HG03565 (cell line): ENCODE results near the gene LDLRAD3.

Experiments used
- ATAC-seq: cut with Tn5 transposase; IDR thresholded peaks from one replicate; pipeline ENCODE4 v1.9.1; 2021; ENCODE audit warnings: mild to moderate bottlenecking, moderate library complexity; ENCODE audit not compliant: unreplicated experiment

LDLRAD3 gene

DNA sequence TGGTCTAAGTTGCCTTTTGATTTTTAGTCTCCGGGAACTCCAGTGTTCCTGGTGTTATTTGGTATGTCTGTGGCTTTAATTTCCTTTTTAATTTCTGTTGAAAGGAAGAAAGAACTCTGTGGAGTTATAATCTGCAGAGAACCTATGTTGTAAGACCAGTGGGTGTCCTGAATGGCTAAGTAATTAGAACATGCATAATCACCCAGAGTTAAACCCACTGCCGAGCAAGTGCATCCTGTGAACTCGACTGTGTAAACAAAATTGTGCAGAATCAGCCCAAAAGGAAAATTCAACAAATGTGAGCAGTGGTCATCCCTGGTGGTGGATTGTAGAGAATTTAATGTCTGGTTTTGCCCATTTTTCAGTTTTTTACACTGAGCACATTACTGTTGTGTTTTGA is 182.8 kb downstream of the LDLRAD3 start:
- no peak for ATAC-seq

DNA sequence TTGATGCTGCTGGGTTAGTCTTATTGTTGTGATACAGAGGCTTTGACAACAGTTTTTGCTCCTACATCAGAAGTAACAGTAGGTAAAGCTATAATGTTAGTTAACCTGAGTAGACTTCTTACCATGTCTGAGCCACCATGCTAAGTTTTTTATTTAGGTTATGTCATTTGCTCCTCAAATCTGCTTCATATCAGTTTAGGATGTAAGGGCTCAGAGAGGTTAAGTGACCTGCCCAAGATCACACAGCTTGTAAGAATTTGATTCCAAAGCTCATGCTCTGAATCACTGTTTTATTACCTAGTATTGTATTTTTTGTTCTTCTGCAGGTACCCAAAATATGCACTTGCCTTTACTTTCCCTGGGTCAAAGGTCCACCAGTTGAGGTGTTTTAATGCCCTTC is 183.7 kb downstream of the LDLRAD3 start:
- no peak for ATAC-seq

DNA sequence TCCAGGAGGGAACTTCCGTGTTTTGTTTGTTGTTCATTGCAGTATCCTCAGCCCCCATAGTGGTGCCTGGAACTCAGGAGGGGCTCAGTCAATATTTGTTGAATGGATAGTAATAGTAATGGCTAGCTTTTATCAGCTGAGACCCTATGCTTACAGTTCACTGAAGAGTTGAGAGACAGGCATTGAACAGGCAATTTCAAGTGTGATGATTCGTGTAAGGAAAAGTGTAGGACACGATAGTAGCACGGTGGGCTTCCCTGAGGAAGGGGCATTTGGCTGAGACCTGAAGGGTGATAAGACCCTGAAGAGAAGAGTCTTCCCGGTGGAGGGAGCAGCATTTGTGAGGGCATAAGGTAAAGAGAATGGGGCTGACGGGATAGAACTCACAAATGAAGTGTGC is 186.1 kb downstream of the LDLRAD3 start:
- ATAC-seq: no peak

DNA sequence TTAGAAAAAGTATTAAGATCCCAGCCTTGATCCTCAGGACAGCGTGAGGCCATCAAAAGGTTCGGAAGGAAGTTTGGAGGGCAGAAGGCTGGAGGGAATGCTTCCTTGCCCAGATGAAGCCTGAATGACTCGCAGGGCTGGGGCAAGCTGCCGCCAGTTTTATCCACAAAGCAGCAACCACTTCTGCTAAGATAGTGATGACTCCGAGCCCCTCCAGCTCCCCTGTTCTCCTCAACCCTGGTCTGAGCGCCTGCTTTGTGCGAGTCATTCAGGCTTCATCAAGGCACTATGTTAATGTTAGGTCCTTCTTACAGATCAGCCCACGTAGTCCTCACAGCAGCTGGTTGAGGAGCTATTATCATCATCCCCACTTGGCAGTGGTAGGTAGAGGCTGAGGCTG is 186.5 kb downstream of the LDLRAD3 start:
- no peak for ATAC-seq

DNA sequence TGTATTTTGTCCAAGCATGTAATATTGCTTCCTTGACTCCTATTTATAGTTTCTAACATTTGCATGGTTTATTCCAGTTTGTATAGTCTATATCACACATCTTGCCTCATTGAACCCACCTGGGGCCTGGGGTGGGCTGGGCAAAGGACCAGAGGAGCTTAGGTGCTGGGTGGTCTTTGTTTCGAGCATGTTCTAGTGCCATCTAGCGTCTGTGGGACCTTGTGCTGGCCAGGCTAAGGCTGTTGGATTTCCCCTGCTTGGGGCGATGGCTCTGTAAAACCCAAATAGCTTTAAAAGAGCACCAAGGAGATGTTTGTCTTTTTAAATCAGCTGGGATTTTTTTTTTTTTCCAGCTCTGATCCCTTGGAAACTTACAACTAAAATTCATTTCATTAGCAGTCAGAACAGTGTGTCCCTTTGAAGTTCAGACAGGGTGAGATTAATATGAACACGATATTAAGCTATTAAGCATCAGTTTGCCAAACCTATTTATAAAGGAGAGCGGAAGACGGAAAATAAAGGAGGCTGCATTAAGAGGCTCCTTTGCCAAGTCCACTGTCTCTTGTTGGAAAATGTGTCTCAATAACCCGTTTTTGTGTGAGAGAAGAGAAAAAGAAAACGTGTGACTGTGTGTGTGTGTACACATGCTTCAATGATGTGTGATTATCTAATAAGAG is 188.0 kb downstream of the LDLRAD3 start:
- no peak for ATAC-seq

DNA sequence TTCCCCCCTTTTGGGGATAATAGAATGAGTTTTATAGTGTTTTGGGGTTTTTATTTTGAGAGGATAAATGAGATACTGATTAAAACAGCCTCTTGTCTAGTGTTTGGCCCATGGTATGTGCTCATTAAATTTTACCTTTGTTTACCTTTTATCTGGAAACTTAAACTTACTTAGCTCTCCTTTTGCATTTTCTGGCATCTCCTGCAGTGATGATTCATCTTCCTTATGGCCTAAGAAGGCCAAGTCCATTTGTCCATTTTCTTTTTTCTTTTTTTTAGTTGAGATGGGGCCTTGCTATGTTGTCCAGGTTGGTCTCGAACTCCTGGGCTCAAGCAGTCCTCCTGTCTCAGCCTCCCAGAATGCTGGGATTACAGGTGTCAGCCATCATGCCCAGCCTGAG is 189.1 kb downstream of the LDLRAD3 start:
- no peak for ATAC-seq

DNA sequence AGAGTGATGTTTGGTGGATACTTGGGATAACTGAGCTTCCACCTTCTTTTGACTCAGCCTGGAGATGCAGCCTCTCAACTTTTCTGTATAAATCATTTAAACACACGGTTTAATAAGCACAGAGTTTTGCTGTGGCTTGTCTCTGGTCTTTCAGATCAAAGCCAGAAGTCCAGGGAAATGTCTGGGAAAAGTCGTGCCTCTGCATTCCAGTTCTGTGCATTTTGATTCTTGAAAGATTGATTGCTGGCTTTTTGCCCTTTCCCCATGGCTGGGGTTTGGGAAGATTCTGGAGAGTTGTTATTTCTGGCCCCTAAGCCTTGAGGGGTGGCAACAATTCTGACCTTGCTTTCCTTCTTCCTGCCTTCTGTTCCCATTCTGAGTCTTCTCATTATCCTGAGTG is 191.2 kb downstream of the LDLRAD3 start:
- ATAC-seq: no peak

DNA sequence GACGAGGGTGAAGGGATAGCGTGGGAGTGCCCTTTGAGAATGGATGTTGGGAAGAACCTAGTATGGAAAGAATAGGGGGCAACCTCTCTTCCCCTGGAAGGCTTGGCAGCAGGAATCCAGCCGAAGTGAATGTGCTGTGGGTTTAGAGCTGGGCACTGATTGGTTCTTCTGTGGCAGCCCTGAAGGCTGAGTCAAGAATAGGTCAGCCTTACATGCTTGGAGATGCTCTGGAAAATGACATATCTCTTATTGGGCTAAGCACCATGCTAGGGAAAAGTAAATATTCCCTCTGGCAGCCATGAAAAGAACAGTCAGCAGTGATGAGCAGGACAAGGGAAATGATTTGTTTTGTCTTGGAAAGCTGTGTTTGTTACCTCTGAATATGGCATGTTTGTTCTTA is 195.9 kb downstream of the LDLRAD3 start:
- no peak for ATAC-seq

DNA sequence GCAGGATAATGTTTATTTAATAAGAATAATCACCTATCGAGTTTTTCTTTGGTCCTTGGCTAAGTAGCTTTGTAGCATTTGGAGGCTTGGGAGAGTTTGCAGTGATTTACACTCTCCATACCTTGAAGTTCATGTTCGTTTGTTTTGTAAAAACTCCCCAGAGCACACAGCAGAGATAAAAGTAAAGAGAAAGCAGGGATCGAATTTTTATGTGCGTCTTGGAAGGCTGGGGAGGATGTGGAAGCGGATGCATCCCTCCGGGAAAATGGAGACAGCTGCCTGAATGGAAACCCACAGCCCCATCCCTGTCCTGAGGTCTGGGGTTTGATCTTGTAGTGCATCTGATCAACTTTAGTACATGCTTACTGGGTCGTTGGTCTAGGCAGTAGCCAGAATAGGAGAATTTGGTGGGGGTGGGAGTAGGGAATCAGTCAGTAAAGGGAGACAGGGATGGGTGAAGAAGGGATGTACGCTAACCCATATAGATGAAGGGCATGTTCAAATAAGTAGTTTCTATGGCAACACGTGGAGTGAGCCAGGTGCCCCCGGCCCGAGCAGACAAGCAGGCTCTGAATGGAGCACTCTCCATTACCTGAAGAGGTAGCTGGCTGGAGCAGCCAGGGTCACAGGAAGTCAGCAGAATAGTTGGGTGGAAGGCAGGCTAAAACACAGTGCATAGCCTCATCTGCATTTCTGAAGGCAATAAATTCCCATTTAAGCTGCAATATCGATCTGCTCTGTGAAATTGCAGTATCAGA is 197.5 kb downstream of the LDLRAD3 start:
- no peak for ATAC-seq

DNA sequence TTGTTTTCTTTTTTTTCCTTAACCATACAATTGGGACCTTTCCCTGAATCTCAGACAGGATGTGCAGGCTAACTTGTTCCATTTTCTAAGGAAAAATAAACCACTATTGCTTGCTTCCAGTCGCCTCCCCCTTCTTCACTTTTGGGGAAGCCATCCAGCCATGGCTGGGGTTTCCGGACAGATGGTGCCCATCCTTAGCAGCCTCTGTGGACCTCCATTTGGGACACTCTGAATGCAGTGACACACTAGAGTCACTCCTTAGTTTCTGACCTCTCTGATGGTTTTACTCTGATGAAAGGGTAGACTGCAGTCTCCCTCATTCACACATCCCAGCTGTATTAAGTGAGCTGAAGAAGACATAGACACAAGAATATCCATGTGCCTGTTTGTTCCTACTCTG is 198.1 kb downstream of the LDLRAD3 start:
- no peak for ATAC-seq

DNA sequence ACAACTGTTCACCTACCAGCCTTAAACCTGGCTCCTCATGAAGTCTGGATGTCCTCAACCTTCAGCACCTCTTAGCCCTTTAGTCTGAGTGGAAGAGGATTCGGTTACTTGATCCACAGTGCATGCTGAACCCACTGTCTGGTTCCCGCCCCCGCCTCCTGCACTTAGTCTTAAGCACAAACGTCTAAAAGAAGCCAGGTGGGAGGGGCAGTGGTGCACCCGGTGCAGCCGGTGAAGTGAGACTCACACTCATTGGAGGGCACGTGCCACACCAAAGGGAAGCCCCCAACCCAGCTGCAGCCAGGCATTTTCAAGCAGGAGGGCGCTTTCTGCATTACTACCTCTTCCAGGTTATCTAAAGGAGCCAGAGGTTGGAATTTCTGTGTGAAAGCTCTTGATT is 198.6 kb downstream of the LDLRAD3 start:
- ATAC-seq: no peak

DNA sequence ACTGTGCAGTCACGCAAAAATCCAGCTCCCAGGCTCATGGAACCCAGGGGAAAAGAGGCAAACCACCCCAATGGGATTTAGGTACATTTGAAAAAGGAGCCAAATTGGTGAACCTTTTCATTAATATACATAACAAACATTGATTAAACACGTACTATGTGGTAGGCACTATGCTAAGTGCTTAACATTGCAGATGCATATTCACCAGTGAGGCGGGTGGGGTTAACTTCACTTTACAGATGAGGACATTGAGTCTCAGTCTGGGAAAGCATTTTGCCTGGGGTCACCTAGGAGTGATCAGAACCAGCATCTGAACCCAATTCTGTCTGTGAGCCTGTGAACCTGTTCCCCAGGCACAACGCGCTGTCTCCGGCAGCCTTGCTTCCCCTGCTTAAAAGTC is 199.0 kb downstream of the LDLRAD3 start:
- ATAC-seq: no peak

DNA sequence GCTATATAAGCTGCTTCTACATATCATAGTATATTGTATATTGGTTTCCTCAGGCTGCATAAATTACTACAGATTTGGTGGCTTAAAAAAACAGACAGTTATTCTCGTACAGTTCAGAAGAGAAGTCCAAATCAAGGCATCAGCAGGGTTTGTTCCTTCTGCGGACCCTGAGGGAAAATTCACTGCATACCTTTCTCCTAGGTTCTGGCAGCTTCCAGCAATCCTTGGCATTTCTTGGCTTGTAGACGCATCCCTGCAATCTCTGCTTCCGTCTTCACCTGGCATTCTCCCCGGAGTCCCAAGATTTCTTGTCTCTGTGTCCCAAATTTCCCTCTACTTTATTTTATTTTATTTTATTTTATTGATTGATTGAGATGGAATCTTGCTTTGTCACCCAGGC is 202.6 kb downstream of the LDLRAD3 start:
- no peak for ATAC-seq

DNA sequence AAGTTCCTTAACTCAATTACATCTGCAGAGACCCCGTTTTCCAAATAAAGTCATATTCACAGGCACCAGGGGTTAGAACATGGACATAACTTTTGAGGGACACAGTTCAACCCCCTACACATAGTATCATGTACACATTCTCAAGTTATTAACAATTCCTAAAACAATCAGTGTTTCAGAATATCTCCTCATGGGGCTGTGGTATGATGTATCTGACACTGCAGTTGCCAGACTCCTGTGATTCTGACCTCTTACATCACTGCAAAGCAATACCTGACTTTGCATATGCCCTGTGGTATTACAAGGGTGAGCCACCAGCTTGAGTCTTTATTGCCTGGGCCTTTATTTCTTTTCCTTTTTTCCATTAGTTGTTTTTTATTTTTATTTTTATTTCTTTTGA is 203.6 kb downstream of the LDLRAD3 start:
- no peak for ATAC-seq

DNA sequence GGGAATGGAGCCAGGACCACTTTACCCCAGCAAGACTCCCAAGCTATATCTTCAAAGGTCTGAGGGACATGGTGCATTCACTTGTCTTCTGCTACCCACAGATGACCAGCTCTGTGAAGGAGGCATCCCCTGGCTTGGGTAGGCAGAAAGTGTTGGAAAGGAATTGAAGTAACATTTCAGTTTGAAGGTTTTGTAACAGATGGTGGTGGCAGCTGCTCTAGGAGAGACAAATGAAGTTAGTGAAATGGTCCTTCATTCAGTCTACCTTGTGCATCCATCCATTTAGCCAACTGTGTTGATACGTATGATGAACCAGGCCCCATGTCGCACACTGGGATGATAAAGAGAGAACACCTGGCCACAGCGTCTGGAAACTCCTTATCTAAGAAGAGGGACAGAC is 204.8 kb downstream of the LDLRAD3 start:
- no peak for ATAC-seq

DNA sequence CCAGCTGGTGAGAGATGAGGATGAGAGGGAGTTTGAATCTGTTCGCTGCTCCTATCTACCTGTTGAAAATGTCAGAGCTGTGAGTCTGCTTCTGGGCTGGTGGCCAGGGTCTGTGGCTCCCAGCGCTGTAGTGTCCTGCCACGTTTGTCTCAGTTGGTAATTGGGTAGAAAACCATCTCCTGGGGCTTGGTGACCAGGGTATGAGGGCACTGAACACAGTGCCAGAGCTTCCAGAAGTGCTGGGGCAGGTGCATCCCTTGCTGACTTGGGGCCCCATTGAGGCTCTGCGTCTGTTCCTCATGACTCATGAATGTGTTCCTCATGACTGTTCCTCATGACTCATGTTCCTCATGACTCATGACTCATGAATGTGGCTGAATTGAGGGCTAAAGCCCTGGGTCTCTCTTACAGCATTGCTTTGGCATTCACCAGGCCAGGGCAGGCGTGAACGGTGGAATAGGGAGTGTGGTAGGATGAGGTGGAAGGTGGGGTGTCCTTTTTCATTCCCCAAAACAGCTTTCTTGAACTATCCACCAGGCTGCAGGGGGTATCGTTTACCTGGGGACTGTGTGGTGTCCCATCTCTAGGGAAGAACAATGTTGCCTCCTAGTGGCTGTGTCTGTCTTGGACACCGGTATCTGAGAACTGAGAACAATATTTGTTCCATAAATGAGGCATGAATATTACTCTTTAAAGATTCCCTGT is 205.8 kb downstream of the LDLRAD3 start:
- ATAC-seq: peak; percentile 89

DNA sequence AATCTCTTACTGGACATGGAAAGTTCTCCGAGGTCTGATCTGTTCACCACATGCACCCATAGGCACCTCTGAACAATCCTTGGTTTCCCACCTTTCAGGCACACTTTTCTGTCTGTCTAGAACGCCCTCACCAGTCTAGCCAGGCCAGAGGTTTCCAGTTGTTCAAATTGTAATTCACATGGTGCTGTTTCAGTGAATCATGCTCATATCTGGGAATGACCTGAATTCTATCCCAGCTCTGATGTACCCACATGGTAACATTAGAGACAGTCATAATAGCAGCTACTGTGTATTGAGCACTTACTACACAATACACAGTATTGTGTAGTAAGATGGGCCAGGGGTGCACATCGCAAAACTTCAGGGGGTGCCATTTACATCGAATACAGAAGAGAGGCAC is 207.1 kb downstream of the LDLRAD3 start:
- ATAC-seq: no peak

DNA sequence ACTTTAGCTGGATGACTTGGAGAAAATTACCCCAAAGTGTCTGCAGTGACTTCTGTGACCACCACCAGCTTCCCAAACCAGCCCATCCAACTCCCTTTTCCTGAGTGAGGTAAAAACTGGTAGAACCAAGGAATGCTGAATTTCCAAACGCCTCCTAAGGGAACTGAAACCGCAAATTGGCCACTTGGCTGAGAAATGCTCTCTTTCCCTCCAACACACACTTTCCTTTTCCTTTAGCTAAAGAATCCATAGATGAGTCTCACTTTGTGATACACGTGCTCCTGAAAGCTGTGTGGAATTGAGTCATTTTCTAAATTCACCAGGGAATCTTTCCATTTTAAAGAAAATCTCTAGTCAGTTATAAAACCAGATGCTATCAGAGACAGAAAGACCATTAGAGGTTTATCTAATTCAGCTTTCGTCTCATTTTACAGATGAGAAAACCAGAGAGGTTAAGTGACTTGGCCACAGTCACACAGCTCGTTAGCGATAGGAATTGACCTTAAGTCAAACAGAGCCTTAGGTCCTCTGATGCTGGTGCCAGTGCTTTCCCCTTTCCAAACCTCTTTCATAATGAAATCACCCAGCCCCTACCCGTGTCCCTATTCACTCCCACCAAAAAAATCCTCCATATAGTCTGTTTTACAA is 208.2 kb downstream of the LDLRAD3 start:
- ATAC-seq: no peak

DNA sequence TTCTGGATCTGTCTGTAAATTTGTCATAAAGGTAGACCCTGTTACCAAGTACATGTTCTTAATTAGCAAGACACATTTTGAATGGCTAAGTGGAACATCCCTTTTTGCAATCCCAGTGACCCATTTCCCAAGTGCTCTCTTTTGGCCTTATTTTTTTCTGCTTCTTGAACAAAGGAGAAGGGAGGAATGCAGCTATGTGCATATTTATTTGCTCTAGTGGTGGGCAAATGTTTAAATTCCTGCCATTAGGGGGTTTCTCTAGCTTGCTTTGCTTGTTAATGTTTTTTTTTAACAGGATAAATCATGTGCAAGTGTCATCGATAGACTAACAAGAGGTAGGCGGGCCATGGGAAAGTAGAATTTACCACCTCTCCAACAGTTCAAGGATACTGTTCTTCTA is 209.7 kb downstream of the LDLRAD3 start:
- ATAC-seq: no peak

DNA sequence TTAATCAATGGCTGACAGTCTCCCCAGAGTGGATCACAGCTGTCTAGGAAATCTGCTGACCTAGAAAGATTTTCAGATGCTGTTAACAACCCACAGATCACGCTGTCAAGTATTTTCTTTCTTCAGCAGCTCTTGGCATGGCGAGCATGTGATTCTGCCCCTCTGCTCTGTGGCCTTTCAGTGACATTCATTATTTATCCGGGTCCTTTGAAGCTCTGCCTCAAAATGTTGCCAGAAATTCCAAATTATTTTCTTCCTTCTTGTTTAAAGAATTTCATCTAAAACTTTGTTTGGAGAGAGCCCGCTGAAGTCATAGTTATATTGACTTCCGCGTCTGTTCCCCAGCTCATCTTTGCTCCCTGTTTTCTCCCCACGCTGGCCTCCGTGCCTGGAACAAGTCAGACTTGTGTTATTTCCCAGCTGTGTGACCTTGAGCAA is 211.3 kb downstream of the LDLRAD3 start:
- ATAC-seq: no peak

DNA sequence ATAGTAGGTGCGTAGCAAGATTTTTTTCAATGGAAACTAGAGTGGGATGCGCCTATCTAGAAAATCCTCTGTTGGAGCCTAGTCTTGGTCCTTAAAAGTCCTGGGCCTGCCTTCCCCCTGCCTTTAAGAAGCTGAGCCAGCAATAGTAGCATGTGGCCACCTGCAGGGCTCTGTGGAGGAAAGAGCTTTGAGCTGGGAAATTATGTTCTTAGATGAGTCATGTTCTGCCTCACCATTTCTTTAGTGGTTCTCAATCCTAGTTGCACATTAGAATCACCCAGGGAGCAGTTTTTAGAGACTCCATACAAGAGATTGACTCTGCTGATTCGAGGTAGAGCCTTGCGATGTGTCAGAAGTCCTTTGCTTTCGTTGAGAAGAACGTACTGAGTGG is 211.9 kb downstream of the LDLRAD3 start:
- ATAC-seq: no peak
